B cell (primary cell): ENCODE data around the gene IFNL3. TPM values are rescaled to one million over a fixed set of nuclear protein-coding genes. Genes with fewer than 3 reads are reported as not detected.

Experiments used
- ATAC-seq: fragments of 200-7000 bp; cut with Tn5 transposase; one replicate; pipeline ENCODE4 v1.10.0; 2021; ENCODE audit warnings: low read depth, mild to moderate bottlenecking, moderate number of reproducible peaks, moderate library complexity
- CTCF ChIA-PET: fragments of 350-600 bp; sonication (Branson Sonifier 250); formaldehyde crosslinking; loops from one replicate; lab custom pipeline; 2021; ENCODE audit warnings: antibody characterized with exemption, inconsistent platforms; lab: Charles Lee
- POLR2A ChIA-PET: fragments of 350-600 bp; sonication (Branson Sonifier 250); formaldehyde crosslinking; loops from one replicate; lab custom pipeline; 2021; ENCODE audit warnings: antibody characterized with exemption; lab: Charles Lee
- DNase-seq: peaks from one replicate; pipeline ENCODE4 v3.0.0; 2013
- H2AFZ ChIP-seq: 2 replicates; pipeline ENCODE4 v1.6.1; 2012; ENCODE audit warnings: mild to moderate bottlenecking, low read depth, low read length; ENCODE audit not compliant: insufficient read depth, poor library complexity, severe bottlenecking
- H3K27ac ChIP-seq, 2 donors: 1 replicate in 1 of 2; 2 replicates in 1 of 2; pipeline ENCODE4 v1.5.1; 2012 to 2013; ENCODE audit warnings: low read length in 2 of 2, mild to moderate bottlenecking in 2 of 2, moderate library complexity in 1 of 2
- H3K27me3 ChIP-seq, 4 experiments: fragments of 200-600 bp in 1 of 4; sonication (generic) in 1 of 4; replicated peaks in 1 of 4; 1 replicate in 2 of 4; 2 replicates in 2 of 4; pipeline versions ENCODE4 v1.6.1 to v1.7.0; 2013 to 2016; ENCODE audit warnings: low read length in 3 of 4, mild to moderate bottlenecking in 2 of 4, mixed read lengths in 1 of 4, moderate library complexity in 1 of 4; ENCODE audit not compliant: insufficient read depth in 4 of 4, control insufficient read depth in 3 of 4; ENCODE audit errors: control extremely low read depth in 1 of 4
- H3K36me3 ChIP-seq, 2 experiments: replicated peaks in 1 of 2; 1 replicate in 1 of 2; 2 replicates in 1 of 2; pipeline versions ENCODE4 v1.6.1 to v1.7.1; 2013; ENCODE audit warnings: low read length in 1 of 2; ENCODE audit not compliant: insufficient read depth in 2 of 2, control insufficient read depth in 1 of 2; ENCODE audit errors: control extremely low read depth in 1 of 2, extremely low read depth in 1 of 2
- H3K4me1 ChIP-seq, 2 donors: fragments of 200-600 bp in 1 of 2; sonication (generic) in 1 of 2; 1 replicate in 1 of 2; 2 replicates in 1 of 2; pipeline versions ENCODE4 v1.5.1 to v1.6.1; 2013 to 2017; ENCODE audit warnings: low read length in 2 of 2; ENCODE audit not compliant: control insufficient read depth in 2 of 2, insufficient read depth in 2 of 2
- H3K4me2 ChIP-seq: replicated peaks from 2 replicates; pipeline ENCODE3; 2012; ENCODE audit warnings: mild to moderate bottlenecking, low read depth, low read length; ENCODE audit not compliant: poor library complexity, severe bottlenecking
- H3K4me3 ChIP-seq, 5 experiments: fragments of 200-600 bp in 1 of 5; sonication (generic) in 1 of 5; 1 replicate in 3 of 5; 2 replicates in 2 of 5; pipeline versions ENCODE4 v1.5.1 to v1.7.0; 2011 to 2016; ENCODE audit warnings: low read length in 4 of 5, mild to moderate bottlenecking in 4 of 5, low read depth in 2 of 5, control low read depth in 1 of 5, moderate library complexity in 1 of 5; ENCODE audit not compliant: insufficient read depth in 1 of 5; ENCODE audit errors: control extremely low read depth in 1 of 5, extremely low read depth in 1 of 5
- H3K79me2 ChIP-seq: fragments of 200-600 bp; sonication (generic); one replicate; pipeline ENCODE4 v1.6.0; 2016; ENCODE audit warnings: low read length; ENCODE audit not compliant: control insufficient read depth, insufficient read depth
- H3K9ac ChIP-seq: fragments of 200-600 bp; sonication (generic); 2 replicates; pipeline ENCODE4 v1.6.1; 2017; ENCODE audit warnings: mild to moderate bottlenecking, low read length, moderate library complexity
- H3K9me3 ChIP-seq, 3 donors: one replicate each; pipeline versions ENCODE4 v1.6.1 to v1.7.1; 2013; ENCODE audit warnings: low read length in 2 of 3; ENCODE audit not compliant: control insufficient read depth in 2 of 3, insufficient read depth in 1 of 3; ENCODE audit errors: control extremely low read depth in 1 of 3
- H4K20me1 ChIP-seq: 2 replicates; pipeline ENCODE4 v1.6.0; 2012; ENCODE audit warnings: mild to moderate bottlenecking, low read length; ENCODE audit not compliant: insufficient read depth, control insufficient read depth, poor library complexity, severe bottlenecking
- H3K27ac Mint-ChIP-seq: one replicate; pipeline ENCODE4 v1.8.0; 2021; ENCODE audit warnings: mixed read lengths
- H3K27me3 Mint-ChIP-seq: one replicate; pipeline ENCODE4 v1.8.0; 2021; ENCODE audit warnings: mixed read lengths
- H3K4me1 Mint-ChIP-seq: one replicate; pipeline ENCODE4 v1.8.0; 2021; ENCODE audit warnings: mixed read lengths
- H3K4me3 Mint-ChIP-seq: one replicate; pipeline ENCODE4 v1.8.0; 2021; ENCODE audit warnings: mixed read lengths
- H3K9me3 Mint-ChIP-seq: one replicate; pipeline ENCODE4 v1.8.0; 2022; ENCODE audit warnings: mixed read lengths; ENCODE audit not compliant: insufficient read depth
- CTCF ChIP-seq: fragments of 200-600 bp; IDR thresholded peaks from one replicate; pipeline ENCODE4 v1.8.0; 2022; ENCODE audit warnings: antibody characterized with exemption, mild to moderate bottlenecking
- EZH2 ChIP-seq: IDR thresholded peaks from 2 replicates; pipeline ENCODE4 v1.6.1; 2012; ENCODE audit warnings: borderline replicate concordance, low read depth, mild to moderate bottlenecking, moderate library complexity, low read length; ENCODE audit not compliant: insufficient read depth, poor library complexity, severe bottlenecking
- WGBS: methylation state at CpG from one replicate; pipeline ENCODE4 v1.1.5; 2013; ENCODE audit warnings: missing lambda C conversion rate; ENCODE audit not compliant: insufficient coverage; 5-methylcytosine and 5-hydroxymethylcytosine counted together
- intact Hi-C: fragments of 100-400 bp; cut with micrococcal nuclease; formaldehyde crosslinking; loops from one replicate; pipeline ENCODE4 v1.10.0; 2022
- polyA plus RNA-seq: library from polyadenylated mRNA; depleted of rRNA; stranded (reverse); fragments of >200 nt; gene quantifications from 2 replicates; pipeline ENCODE4 v1.2.3, GENCODE V29; 2012
- total RNA-seq, 2 donors: library from RNA; stranded (reverse); fragments of 120-200 nt in 1 of 2; gene quantifications; 1 replicate in 1 of 2; 2 replicates in 1 of 2; pipeline versions ENCODE4 v1.2.3 to v1.2.4, GENCODE V29; 2013 to 2022

The IFNL3 gene
- total and polyA plus RNA-seq, 2 donors (not counting 1 experiment from before 2014, with no cell fraction given): not detected

GRCh38 chr19:39262496-39262895 is 17.7 kb upstream of the IFNL3 start:
- Mint-ChIP-seq H3K27ac (no peak overlapping the region), H3K9me3 (no peaks in the 10 kb centered on the region), H3K27me3 (peaks cover 23% of the 10 kb centered on the region), H3K4me3 (no peak overlapping the region), H3K4me1 (peaks cover 3% of the 10 kb centered on the region)
- Histone ChIP-seq H3K4me1 (peaks cover 5 to 8% of the 10 kb centered on the region in 2 donors), H3K27me3 (peaks cover 0 to 46% (median 26%) of the 10 kb centered on the region in 4 experiments), H3K79me2 (no peaks in the 10 kb centered on the region), H3K9me3 (peaks cover 0 to 6% (median 0%) of the 10 kb centered on the region in 3 donors), H3K4me3 (no peak overlapping the region), H3K36me3 (no peaks in the 10 kb centered on the region), H3K4me2 (no peak overlapping the region), H2AFZ (no peak overlapping the region), H3K27ac (no peak overlapping the region), H4K20me1 (no peaks in the 10 kb centered on the region), H3K9ac (no peak overlapping the region)
- WGBS: 93% methylated on average over 2 of the region's 4 CpGs
- CTCF ChIA-PET: interaction anchor here (0.6 kb wide), 1 partner anchor 13 kb away, joined by 3 read pairs; no protein-coding TSS in a partner anchor
- DNase-seq: no peak
- TF ChIP-seq EZH2 (no peak), CTCF (no peak)
- intact Hi-C loops: no loop called here
- POLR2A ChIA-PET: no interaction called here
- ATAC-seq: no peak

- TF ChIP-seq EZH2 (no peak), CTCF (no peak)
- no peak overlapping the region for H3K4me3 ChIP-seq
- H3K4me2 ChIP-seq: no peak overlapping the region
- CTCF ChIA-PET: interaction anchor here (0.6 kb wide), 1 partner anchor 27 kb away, joined by 3 read pairs; no protein-coding TSS in a partner anchor
- H3K9ac ChIP-seq: no peak overlapping the region
- H4K20me1 ChIP-seq: no peaks in the 10 kb centered on the region
- POLR2A ChIA-PET: no interaction called here
- intact Hi-C loops: no loop called here
- no peak for ATAC-seq
- no peak overlapping the region for H3K4me3 Mint-ChIP-seq
- WGBS: 100% methylated on average over 1 of the region's 3 CpGs
- H3K27ac Mint-ChIP-seq: no peak overlapping the region
- no peak overlapping the region for H2AFZ ChIP-seq
- peaks cover 0 to 6% (median 0%) of the 10 kb centered on the region in 3 donors for H3K9me3 ChIP-seq
- H3K27ac ChIP-seq: no peak overlapping the region
- peaks cover 3% of the 10 kb centered on the region for H3K4me1 Mint-ChIP-seq
- DNase-seq: no peak
- no peaks in the 10 kb centered on the region for H3K36me3 ChIP-seq
- H3K9me3 Mint-ChIP-seq: no peaks in the 10 kb centered on the region
- H3K4me1 ChIP-seq: peaks cover 5 to 8% of the 10 kb centered on the region in 2 donors
- peaks cover 27% of the 10 kb centered on the region for H3K27me3 Mint-ChIP-seq
- H3K27me3 ChIP-seq: peaks cover 0 to 46% (median 26%) of the 10 kb centered on the region in 4 experiments
- H3K79me2 ChIP-seq: no peaks in the 10 kb centered on the region
These were observed 16.9 kb upstream of the IFNL3 start for GRCh38 chr19:39261704-39262103.
